HG03060 (cell line): ENCODE results near the gene BTBD9.

Experiments used
- ATAC-seq: cut with Tn5 transposase; IDR thresholded peaks from one replicate; pipeline ENCODE4 v1.9.1; 2021; ENCODE audit warnings: low read depth, moderate number of reproducible peaks; ENCODE audit not compliant: unreplicated experiment

BTBD9 gene

GRCh38 chr6:38603496-38603895, 36.2 kb downstream of the BTBD9 start:
- ATAC-seq: no peak

GRCh38 chr6:38599966-38600550, 39.7 kb downstream of the BTBD9 start:
- ATAC-seq: no peak

- no peak for ATAC-seq
Measured at GRCh38 chr6:38599261-38599660, 40.5 kb downstream of the BTBD9 start.

GRCh38 chr6:38593998-38594665, 45.6 kb downstream of the BTBD9 start:
- no peak for ATAC-seq

- ATAC-seq: no peak
Measured at GRCh38 chr6:38593409-38593808, 46.3 kb downstream of the BTBD9 start.

GRCh38 chr6:38591439-38591838, 48.3 kb downstream of the BTBD9 start:
- no peak for ATAC-seq

- ATAC-seq: no peak
Measured at GRCh38 chr6:38589367-38589720, 50.4 kb downstream of the BTBD9 start.

- no peak for ATAC-seq
Measured at GRCh38 chr6:38588631-38589366, 50.9 kb downstream of the BTBD9 start.

GRCh38 chr6:38587766-38588362, 51.9 kb downstream of the BTBD9 start:
- no peak for ATAC-seq

- no peak for ATAC-seq
Measured at GRCh38 chr6:38586992-38587391, 52.7 kb downstream of the BTBD9 start.

- no peak for ATAC-seq
Measured at GRCh38 chr6:38584731-38585130, 55.0 kb downstream of the BTBD9 start.

GRCh38 chr6:38583523-38583922, 56.2 kb downstream of the BTBD9 start:
- no peak for ATAC-seq

GRCh38 chr6:38580030-38580429, 59.7 kb downstream of the BTBD9 start:
- no peak for ATAC-seq

- ATAC-seq: no peak
Measured at GRCh38 chr6:38579010-38579628, 60.6 kb downstream of the BTBD9 start.

GRCh38 chr6:38578075-38578474, 61.7 kb downstream of the BTBD9 start:
- no peak for ATAC-seq

- no peak for ATAC-seq
Measured at GRCh38 chr6:38577492-38577891, 62.2 kb downstream of the BTBD9 start.

GRCh38 chr6:38573801-38574395, 65.8 kb downstream of the BTBD9 start:
- ATAC-seq: no peak

GRCh38 chr6:38572186-38572813, 67.4 kb downstream of the BTBD9 start:
- ATAC-seq: no peak

GRCh38 chr6:38571721-38572120, 68.0 kb downstream of the BTBD9 start:
- ATAC-seq: no peak

- ATAC-seq: no peak
Measured at GRCh38 chr6:38570750-38571149, 69.0 kb downstream of the BTBD9 start.
